ENCODE measurements around the gene GGA1. TPM values are rescaled to one million over a fixed set of nuclear protein-coding genes. Genes with fewer than 3 reads are reported as not detected.

Gene GGA1
- total and polyA plus RNA-seq, 9 of the 15 experiments (the other 6 are each of a cell fraction or from before 2014, with no cell fraction given), result 1.5 to 69.5 (median 31.6) TPM

- TF ChIP-seq CUX1 (CRISPR knock-in tag; IDR thresholded peaks at IDR 0.05) (no peak), ZNF431 (CRISPR knock-in tag; IDR thresholded peaks at IDR 0.05) (no peak), BCOR (IDR thresholded peaks at IDR 0.05) (0 out of 2 replicates have a peak, but pooled peaks have one; percentile 27), ZNF280A (IDR thresholded peaks at IDR 0.05; ENCODE audit: low read depth, partially characterized antibody) (no peak), SMARCE1 (IDR thresholded peaks at IDR 0.05) (peak; percentile 34; the same call in 1 of the 2 replicates), GATA2 (CRISPR knock-in tag; IDR thresholded peaks at IDR 0.05) (no peak), CBX5 (IDR thresholded peaks at IDR 0.05; ENCODE audit: borderline replicate concordance, low read depth) (no peak), CREB1 (IDR thresholded peaks at IDR 0.05) (peak; percentile 50), CREB1 (CRISPR knock-in tag; IDR thresholded peaks at IDR 0.05) (peak; percentile 57; the same call in 1 of the 2 replicates), CREBBP (IDR thresholded peaks at IDR 0.05; ENCODE audit: low read depth, low read length) (no peak), HNRNPK (IDR thresholded peaks at IDR 0.05; ENCODE audit: low read depth, low read length, poor library complexity, severe bottlenecking) (no peak), ZC3H4 (CRISPR knock-in tag; IDR thresholded peaks at IDR 0.05; ENCODE audit: borderline replicate concordance) (0 out of 2 replicates have a peak, but pooled peaks have one; percentile 28), ASH1L (IDR thresholded peaks at IDR 0.05; ENCODE audit: borderline replicate concordance, low read depth, partially characterized antibody) (no peak), ZNF121 (CRISPR knock-in tag; conservative IDR thresholded peaks at IDR 0.05) (no peak), SIN3B (IDR thresholded peaks at IDR 0.05; ENCODE audit: low read depth) (no peak), TAF7 (tag; IDR thresholded peaks at IDR 0.05) (no peak), RBBP5 (IDR thresholded peaks at IDR 0.05; ENCODE audit: borderline replicate concordance, insufficient read depth, low read length, poor library complexity, severe bottlenecking) (no peak), TRIM25 (IDR thresholded peaks at IDR 0.05; ENCODE audit: borderline replicate concordance) (no peak), ZNF212 (CRISPR knock-in tag; IDR thresholded peaks at IDR 0.05) (no peak), SMARCA4 (IDR thresholded peaks at IDR 0.05) (0 out of 2 replicates have a peak, but pooled peaks have one; percentile 43)
Observed at GRCh38 chr22:37561212-37562048, 47.2 kb upstream of the GGA1 start (continued).

All from K562 (cell line).